H1 (cell line): ENCODE measurements around the gene BBX. TPM values are rescaled to one million over a fixed set of nuclear protein-coding genes. Genes with fewer than 3 reads are reported as not detected.

Experiments used
- CTCF ChIA-PET: fragments of 300-600 bp; sonication (Branson Sonifier 250); formaldehyde crosslinking; loops from one replicate; lab custom pipeline; 2021; ENCODE audit not compliant: partially characterized antibody; lab: Charles Lee
- POLR2A ChIA-PET: fragments of 300-600 bp; sonication (Branson Sonifier 250); formaldehyde crosslinking; loops from one replicate; lab custom pipeline; 2021; ENCODE audit warnings: inconsistent platforms; ENCODE audit not compliant: partially characterized antibody; lab: Charles Lee
- DNase-seq, 2 experiments: peaks; one replicate each; pipeline versions ENCODE4 v3.0.0 to v3.0.0-alpha.2; 2010 to 2022; ENCODE audit warnings: low spot score in 2 of 2, low read depth in 1 of 2, mixed read lengths in 1 of 2
- FAIRE-seq: peaks from 2 replicates; lab custom pipeline; 2011; peaks lifted over from hg19 to GRCh38; lab: Jason Lieb, UNC
- H2AFZ ChIP-seq: 2 replicates; pipeline ENCODE4 v1.8.1; 2012; ENCODE audit warnings: low read length, inconsistent platforms
- H2AK5ac ChIP-seq: 2 replicates; pipeline ENCODE4 v1.6.1; 2013; ENCODE audit warnings: low read depth, low read length
- H2BK120ac ChIP-seq: replicated peaks from 2 replicates; pipeline ENCODE3; 2013; ENCODE audit warnings: low read depth, low read length, inconsistent platforms
- H2BK12ac ChIP-seq: 2 replicates; pipeline ENCODE4 v1.6.1; 2013; ENCODE audit warnings: low read depth, low read length
- H2BK15ac ChIP-seq: 2 replicates; pipeline ENCODE4 v1.6.1; 2013; ENCODE audit warnings: low read length
- H2BK20ac ChIP-seq: 2 replicates; pipeline ENCODE4 v1.6.1; 2013; ENCODE audit warnings: low read length
- H2BK5ac ChIP-seq: 2 replicates; pipeline ENCODE4 v1.6.1; 2013; ENCODE audit warnings: low read depth, low read length
- H3K14ac ChIP-seq: 2 replicates; pipeline ENCODE4 v1.6.1; 2013; ENCODE audit warnings: inconsistent platforms; ENCODE audit not compliant: insufficient read length
- H3K18ac ChIP-seq: 2 replicates; pipeline ENCODE4 v1.6.1; 2013; ENCODE audit warnings: low read length; ENCODE audit errors: extremely low read depth
- H3K23ac ChIP-seq: 2 replicates; pipeline ENCODE4 v1.6.1; 2013; ENCODE audit warnings: inconsistent platforms; ENCODE audit not compliant: insufficient read length
- H3K23me2 ChIP-seq: 2 replicates; pipeline ENCODE4 v1.6.1; 2013; ENCODE audit warnings: low read depth, low read length
- H3K27ac ChIP-seq: 2 replicates; pipeline ENCODE4 v1.6.1; 2011; ENCODE audit warnings: low read depth, low read length, inconsistent platforms
- H3K27me3 ChIP-seq, 4 experiments: replicated peaks in 1 of 4; 1 replicate in 1 of 4; 2 replicates in 3 of 4; pipeline versions ENCODE4 v1.6.1 to v1.8.1; 2011 to 2013; ENCODE audit warnings: low read length in 3 of 4, mild to moderate bottlenecking in 3 of 4, inconsistent platforms in 2 of 4, mixed read lengths in 2 of 4, moderate library complexity in 1 of 4; ENCODE audit not compliant: control insufficient read depth in 3 of 4, insufficient read depth in 3 of 4; ENCODE audit errors: extremely low read depth in 1 of 4
- H3K36me3 ChIP-seq, 4 experiments: 2 replicates each; pipeline versions ENCODE4 v1.6.1 to v1.8.1; 2011 to 2013; ENCODE audit warnings: mild to moderate bottlenecking in 4 of 4, low read length in 3 of 4, moderate library complexity in 2 of 4, control low read depth in 1 of 4, inconsistent platforms in 1 of 4; ENCODE audit not compliant: insufficient read depth in 4 of 4, control insufficient read depth in 2 of 4
- H3K4ac ChIP-seq: replicated peaks from 2 replicates; pipeline ENCODE3; 2013; ENCODE audit warnings: low read length, low read depth, mixed read lengths, inconsistent platforms; ENCODE audit not compliant: insufficient read length
- H3K4me1 ChIP-seq, 4 experiments: replicated peaks in 1 of 4; 1 replicate in 1 of 4; 2 replicates in 3 of 4; pipeline versions ENCODE4 v1.6.1 to v1.8.1; 2011 to 2013; ENCODE audit warnings: low read length in 3 of 4, inconsistent platforms in 2 of 4, mixed read lengths in 1 of 4; ENCODE audit not compliant: insufficient read depth in 4 of 4, control insufficient read depth in 3 of 4
- H3K4me2 ChIP-seq, 2 experiments: 2 replicates each; pipeline versions ENCODE4 v1.6.1 to v1.8.1; 2011 to 2013; ENCODE audit warnings: low read depth in 2 of 2, low read length in 2 of 2, control low read depth in 1 of 2, inconsistent platforms in 1 of 2, mild to moderate bottlenecking in 1 of 2; ENCODE audit not compliant: insufficient read depth in 1 of 2
- H3K4me3 ChIP-seq, 4 experiments: fragments of 200-600, 300-600 bp in 1 of 4; sonication (generic), shearing (Covaris generic), sonication (Bioruptor Twin) in 1 of 4; 2 replicates each; pipeline versions ENCODE4 v1.5.1 to v1.8.1; 2011 to 2016; ENCODE audit warnings: low read length in 4 of 4, low read depth in 3 of 4, control low read depth in 2 of 4, inconsistent platforms in 2 of 4, mild to moderate bottlenecking in 2 of 4, mixed read lengths in 1 of 4, moderate library complexity in 1 of 4; ENCODE audit not compliant: insufficient read depth in 2 of 4; ENCODE audit errors: extremely low read depth in 1 of 4
- H3K56ac ChIP-seq: replicated peaks from 2 replicates; pipeline ENCODE3; 2013; ENCODE audit warnings: low read depth, mild to moderate bottlenecking, mixed read lengths, low read length, inconsistent platforms; ENCODE audit not compliant: insufficient read length
- H3K79me1 ChIP-seq: 2 replicates; pipeline ENCODE4 v1.6.1; 2013; ENCODE audit warnings: low read depth, low read length, control low read depth
- H3K79me2 ChIP-seq, 2 experiments: 2 replicates each; pipeline versions ENCODE4 v1.6.1 to v1.8.1; 2012 to 2013; ENCODE audit warnings: low read length in 2 of 2, mild to moderate bottlenecking in 2 of 2, inconsistent platforms in 1 of 2; ENCODE audit not compliant: insufficient read depth in 2 of 2, control insufficient read depth in 1 of 2
- H3K9ac ChIP-seq, 4 experiments: replicated peaks in 1 of 4; 1 replicate in 1 of 4; 2 replicates in 3 of 4; pipeline versions ENCODE4 v1.6.1 to v1.8.1; 2011 to 2013; ENCODE audit warnings: low read depth in 3 of 4, low read length in 3 of 4, control low read depth in 2 of 4, mild to moderate bottlenecking in 2 of 4, moderate library complexity in 2 of 4, inconsistent platforms in 1 of 4; ENCODE audit errors: extremely low read depth in 1 of 4
- H3K9me3 ChIP-seq, 2 experiments: 2 replicates each; pipeline versions ENCODE4 v1.6.1 to v1.8.1; 2012 to 2013; ENCODE audit warnings: mild to moderate bottlenecking in 2 of 2, moderate library complexity in 2 of 2, control low read depth in 1 of 2, inconsistent platforms in 1 of 2, low read depth in 1 of 2, low read length in 1 of 2, mixed read lengths in 1 of 2; ENCODE audit not compliant: insufficient read depth in 2 of 2
- H4K20me1 ChIP-seq, 2 experiments: replicated peaks in 1 of 2; 2 replicates each; pipeline versions ENCODE3 to v1.8.1; 2011 to 2013; ENCODE audit warnings: inconsistent platforms in 2 of 2, low read length in 2 of 2, mild to moderate bottlenecking in 1 of 2; ENCODE audit not compliant: insufficient read depth in 2 of 2, control insufficient read depth in 1 of 2
- H4K5ac ChIP-seq: 2 replicates; pipeline ENCODE4 v1.6.1; 2013; ENCODE audit warnings: low read length, low read depth, mixed read lengths, inconsistent platforms; ENCODE audit not compliant: insufficient read length
- H4K8ac ChIP-seq: 2 replicates; pipeline ENCODE4 v1.8.0; 2013; ENCODE audit warnings: mild to moderate bottlenecking, moderate library complexity, low read length, inconsistent platforms; ENCODE audit not compliant: insufficient read depth; ENCODE audit errors: extremely low read depth
- H4K91ac ChIP-seq: replicated peaks from 2 replicates; pipeline ENCODE3; 2013; ENCODE audit warnings: low read length, mixed read lengths, inconsistent platforms; ENCODE audit not compliant: insufficient read length
- BRCA1 ChIP-seq: IDR thresholded peaks from 2 replicates; pipeline ENCODE4 v1.6.1; 2012; ENCODE audit warnings: low read depth, low read length, improper control_type of control experiment
- EP300 ChIP-seq, 2 experiments: IDR thresholded peaks; 1 replicate in 1 of 2; 2 replicates in 1 of 2; pipeline ENCODE4 v1.6.1; 2011 to 2012; ENCODE audit warnings: low read depth in 2 of 2, low read length in 2 of 2, mild to moderate bottlenecking in 2 of 2, borderline replicate concordance in 1 of 2, inconsistent platforms in 1 of 2, moderate library complexity in 1 of 2
- FOSL1 ChIP-seq: IDR thresholded peaks from 2 replicates; pipeline ENCODE4 v1.6.1; 2011; ENCODE audit warnings: mild to moderate bottlenecking, low read depth, low read length, moderate library complexity; ENCODE audit not compliant: insufficient read depth
- KDM1A ChIP-seq: fragments of 200-600, 300-600 bp; sonication (generic); IDR thresholded peaks from 2 replicates; pipeline ENCODE4 v1.7.1; 2016; ENCODE audit warnings: mild to moderate bottlenecking, low read length, borderline replicate concordance
- KDM5A ChIP-seq: fragments of 200-600 bp; IDR thresholded peaks from 2 replicates; pipeline ENCODE4 v1.7.1; 2012; ENCODE audit warnings: mild to moderate bottlenecking, low read length, inconsistent platforms, mixed read lengths
- MAFK ChIP-seq: IDR thresholded peaks from 2 replicates; pipeline ENCODE4 v1.6.1; 2012; ENCODE audit warnings: low read depth, mild to moderate bottlenecking, improper control_type of control experiment, low read length
- RAD21 ChIP-seq, 2 experiments: IDR thresholded peaks in 1 of 2; conservative IDR thresholded peaks in 1 of 2; 2 replicates each; pipeline ENCODE4 v1.6.1; 2011; ENCODE audit warnings: low read depth in 2 of 2, low read length in 2 of 2, improper control_type of control experiment in 1 of 2, inconsistent platforms in 1 of 2, mild to moderate bottlenecking in 1 of 2, moderate library complexity in 1 of 2
- RBBP5 ChIP-seq: IDR thresholded peaks from 2 replicates; pipeline ENCODE4 v1.7.1; 2012; ENCODE audit warnings: low read depth, mild to moderate bottlenecking, inconsistent platforms, low read length, moderate library complexity, borderline replicate concordance
- SIRT6 ChIP-seq: IDR thresholded peaks from one replicate; pipeline ENCODE4 v1.7.1; 2012; ENCODE audit warnings: low read length, inconsistent platforms
- SUZ12 ChIP-seq: fragments of 200-600 bp; sonication (generic); IDR thresholded peaks from 2 replicates; pipeline ENCODE4 v1.6.1; 2012; ENCODE audit warnings: mild to moderate bottlenecking, inconsistent platforms, low read length, moderate library complexity, mixed read lengths
- TAF7 ChIP-seq: optimal IDR thresholded peaks from 2 replicates; pipeline ENCODE3; 2011; ENCODE audit warnings: low read depth, mild to moderate bottlenecking, inconsistent platforms, low read length, moderate library complexity, borderline replicate concordance
- TEAD4 ChIP-seq: IDR thresholded peaks from 2 replicates; pipeline ENCODE4 v1.6.1; 2012; ENCODE audit warnings: low read depth, low read length, inconsistent platforms, mixed read lengths
- WGBS, 2 experiments: shearing (Covaris generic) in 1 of 2; methylation state at CpG; one replicate each; pipeline versions ENCODE4 v1.1.6 to v1.1.7; 2013 to 2015; ENCODE audit warnings: low lambda C conversion rate in 2 of 2, mixed read lengths in 2 of 2, inconsistent platforms in 1 of 2, low coverage in 1 of 2, missing lambda C conversion rate in 1 of 2; ENCODE audit not compliant: insufficient replicate concordance in 2 of 2, insufficient coverage in 1 of 2, insufficient read length in 1 of 2; ENCODE audit errors: extremely low coverage in 1 of 2, missing lambda C conversion rate in 1 of 2; 5-methylcytosine and 5-hydroxymethylcytosine counted together
- polyA plus RNA-seq, 7 experiments: library from polyadenylated mRNA; depleted of rRNA in 3 of 7; stranded (reverse) in 5 of 7; unstranded in 2 of 7; fragments of >200 nt in 5 of 7; fragments of 200-250 nt in 2 of 7; gene quantifications; 1 replicate in 5 of 7; 2 replicates in 1 of 7; 4 replicates in 1 of 7; pipeline versions ENCODE4 v1.2.1 to v1.2.3, GENCODE V29; 2011 to 2013; ENCODE audit warnings: missing spikeins in 2 of 7, mixed read lengths in 2 of 7
- total RNA-seq: library from RNA; stranded (reverse); fragmentation: NEBNext Ultra II Directional; extraction: Animal tissue kit (Norgen Biotek cat#: 25700); gene quantifications from 2 replicates; pipeline ENCODE4 v1.2.1, GENCODE V29; 2021
- TF ChIP-seq, protein P1 (sequence below): IDR thresholded peaks from 2 replicates; pipeline ENCODE4 v1.6.1; 2012; ENCODE audit warnings: inconsistent platforms

Gene BBX
- total and polyA plus RNA-seq, 2 of the 8 experiments (the other 6 are each of a cell fraction or from before 2014, with no cell fraction given), result 11.0 to 42.5 TPM

DNA sequence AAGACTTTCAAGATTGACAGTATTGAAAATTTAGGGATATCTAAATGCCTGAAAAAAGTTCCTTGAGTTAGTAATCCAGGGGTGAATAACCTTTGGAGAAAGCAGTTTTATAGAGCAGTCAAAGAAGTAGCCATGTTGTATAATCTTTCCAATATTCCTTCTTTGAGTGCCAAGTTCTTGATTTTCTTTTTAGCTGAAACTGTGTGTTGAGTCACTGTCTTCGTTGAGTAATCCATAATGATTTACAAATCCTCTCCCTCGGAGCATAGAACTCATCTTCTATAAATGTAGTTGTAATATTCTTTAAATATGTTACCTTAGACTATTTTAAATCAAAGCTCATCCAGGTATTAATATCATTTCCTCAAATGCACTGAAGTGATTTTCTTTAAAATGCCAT lies 135.2 kb downstream of the BBX start:
- FAIRE-seq, result no peak
- TF ChIP-seq TAF7 (no peak), KDM5A (no peak), RAD21 (IDR thresholded peaks at IDR 0.05 in 1 of 2, conservative IDR thresholded peaks at IDR 0.05 in 1 of 2; ENCODE audit: low read depth in 2 of 2, low read length in 2 of 2) (no peak), TEAD4 (no peak), MAFK (no peak), SIRT6 (no peak), KDM1A (no peak), RBBP5 (no peak), BRCA1 (no peak), EP300 (IDR thresholded peaks at IDR 0.05; ENCODE audit: borderline replicate concordance in 1 of 2, low read depth in 2 of 2, low read length in 2 of 2) (no peak), FOSL1 (no peak), SUZ12 (no peak)
- TF ChIP-seq, protein P1, sequence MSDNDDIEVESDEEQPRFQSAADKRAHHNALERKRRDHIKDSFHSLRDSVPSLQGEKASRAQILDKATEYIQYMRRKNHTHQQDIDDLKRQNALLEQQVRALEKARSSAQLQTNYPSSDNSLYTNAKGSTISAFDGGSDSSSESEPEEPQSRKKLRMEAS, result no peak

More for the DNA sequence above, 135.2 kb downstream of the BBX start:
- no peak overlapping the region for H2BK120ac ChIP-seq
- H3K4me2 ChIP-seq, result no peak overlapping the region
- H3K27me3 ChIP-seq, result no peaks in the 10 kb centered on the region
- no peak overlapping the region for H2BK15ac ChIP-seq
- no peak for DNase-seq
- no peak overlapping the region for H3K4ac ChIP-seq
- 77% methylated on average over 2 of the region's 2 CpGs; no CpG with 5 or more reads in 1 of the 2 experiments for WGBS, 2 experiments
- H2BK20ac ChIP-seq, result no peak overlapping the region
- no peak overlapping the region for H3K14ac ChIP-seq
- H3K9me3 ChIP-seq, result no peaks in the 10 kb centered on the region
- no peak overlapping the region for H3K4me3 ChIP-seq
- H3K79me2 ChIP-seq, result no peaks in the 10 kb centered on the region
- H2BK5ac ChIP-seq, result no peak overlapping the region
- H2BK12ac ChIP-seq, result no peak overlapping the region
- CTCF ChIA-PET, result interaction anchor here (0.8 to 11.6 kb wide), 4 partner anchors 13 to 84 kb away, joined by 3 to 121 read pairs (median 37); no protein-coding TSS in a partner anchor
- H4K91ac ChIP-seq, result no peak overlapping the region
- H2AFZ ChIP-seq, result no peak overlapping the region
- H3K18ac ChIP-seq, result no peak overlapping the region
- no peak overlapping the region for H4K8ac ChIP-seq
- H3K27ac ChIP-seq, result no peak overlapping the region
- no peaks in the 10 kb centered on the region for H4K20me1 ChIP-seq
- H3K4me1 ChIP-seq, result peaks cover 0 to 3% (median 0%) of the 10 kb centered on the region in 4 experiments; a peak in 1 of 7 replicates
- H2AK5ac ChIP-seq, result no peak overlapping the region
- no peaks in the 10 kb centered on the region for H3K23me2 ChIP-seq
- H3K23ac ChIP-seq, result no peak overlapping the region
- H3K56ac ChIP-seq, result no peak overlapping the region
- H3K79me1 ChIP-seq, result no peaks in the 10 kb centered on the region
- H4K5ac ChIP-seq, result no peak overlapping the region
- H3K9ac ChIP-seq, result no peak overlapping the region
- H3K36me3 ChIP-seq, result no peaks in the 10 kb centered on the region
- POLR2A ChIA-PET, result no interaction called here
